Choroid plexus epithelial cell (primary cell): ENCODE data around the gene NRIP2.
"Not testable (repeated sequence)": the region's sequence is repeated elsewhere in the genome, so short reads cannot be mapped to it uniquely, and the experiment has no call there.

Source experiments
- DNase-seq: peaks from one replicate; pipeline ENCODE4 v3.0.0-alpha.2; 2010; ENCODE audit warnings: low read depth
- H3K4me3 ChIP-seq: 2 replicates; pipeline ENCODE4 v1.5.1; 2011; ENCODE audit warnings: low read depth, mild to moderate bottlenecking, control low read depth, low read length, moderate library complexity
- CTCF ChIP-seq: conservative IDR thresholded peaks from 2 replicates; pipeline ENCODE4 v1.5.1; 2011; ENCODE audit warnings: low read depth, mild to moderate bottlenecking, control low read depth, inconsistent platforms, low read length, moderate library complexity

NRIP2 gene, protein sequence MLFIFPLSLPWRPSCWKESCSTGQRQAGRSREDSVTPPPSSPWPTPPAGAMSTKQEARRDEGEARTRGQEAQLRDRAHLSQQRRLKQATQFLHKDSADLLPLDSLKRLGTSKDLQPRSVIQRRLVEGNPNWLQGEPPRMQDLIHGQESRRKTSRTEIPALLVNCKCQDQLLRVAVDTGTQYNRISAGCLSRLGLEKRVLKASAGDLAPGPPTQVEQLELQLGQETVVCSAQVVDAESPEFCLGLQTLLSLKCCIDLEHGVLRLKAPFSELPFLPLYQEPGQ

GRCh38 chr12:2834581-2835491 lies at the start of gene NRIP2:
NRIP2 (minus strand) TSS chr12:2835035; CDS start chr12:2834983, 52 bp downstream.
- peak within 1 kb of the TSS; percentile 36 for H3K4me3 ChIP-seq
- TF ChIP-seq CTCF: peak; percentile 43
- peak; percentile 74 for DNase-seq

DNA sequence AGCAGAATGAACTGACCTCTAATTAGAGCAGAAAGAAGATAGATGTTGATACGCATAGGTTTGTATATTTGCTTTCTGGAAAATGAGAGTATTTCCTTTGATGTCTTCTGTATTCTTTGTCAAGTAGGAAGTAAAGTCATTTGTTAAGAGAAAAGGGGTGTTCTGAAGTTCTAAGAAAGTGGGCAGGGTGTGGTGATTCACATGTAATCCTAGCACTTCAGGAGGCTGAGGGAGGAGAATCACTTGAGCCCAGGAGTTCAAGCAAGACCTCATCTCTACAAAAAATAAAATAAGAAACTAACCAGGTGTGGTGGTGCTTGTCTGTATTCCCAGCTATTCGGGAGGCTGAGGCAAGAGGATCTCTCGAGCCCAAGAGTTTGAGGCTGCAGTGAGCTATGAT lies 45.0 kb upstream of the NRIP2 start:
- no peak for TF ChIP-seq CTCF
- DNase-seq: no peak
- H3K4me3 ChIP-seq: no peak overlapping the region

GRCh38 chr12:2877953-2878732 lies 43.3 kb upstream of the NRIP2 start:
- DNase-seq: peak; percentile 67
- H3K4me3 ChIP-seq: peak overlapping the region; percentile 85
- TF ChIP-seq CTCF: peak; percentile 20

- peak; percentile 93 for DNase-seq
- peak within 1 kb of the TSS; percentile 85 for H3K4me3 ChIP-seq
- TF ChIP-seq CTCF: peak; percentile 18
These were observed 42.5 kb upstream of the NRIP2 start, which contains the start of the genes FOXM1 and RHNO1 for GRCh38 chr12:2877047-2877952. FOXM1 (minus strand) TSS chr12:2877174; CDS start chr12:2874478, 2,696 bp downstream. RHNO1 (plus strand) TSS chr12:2877223; CDS start chr12:2885367, 8,144 bp downstream.

DNA sequence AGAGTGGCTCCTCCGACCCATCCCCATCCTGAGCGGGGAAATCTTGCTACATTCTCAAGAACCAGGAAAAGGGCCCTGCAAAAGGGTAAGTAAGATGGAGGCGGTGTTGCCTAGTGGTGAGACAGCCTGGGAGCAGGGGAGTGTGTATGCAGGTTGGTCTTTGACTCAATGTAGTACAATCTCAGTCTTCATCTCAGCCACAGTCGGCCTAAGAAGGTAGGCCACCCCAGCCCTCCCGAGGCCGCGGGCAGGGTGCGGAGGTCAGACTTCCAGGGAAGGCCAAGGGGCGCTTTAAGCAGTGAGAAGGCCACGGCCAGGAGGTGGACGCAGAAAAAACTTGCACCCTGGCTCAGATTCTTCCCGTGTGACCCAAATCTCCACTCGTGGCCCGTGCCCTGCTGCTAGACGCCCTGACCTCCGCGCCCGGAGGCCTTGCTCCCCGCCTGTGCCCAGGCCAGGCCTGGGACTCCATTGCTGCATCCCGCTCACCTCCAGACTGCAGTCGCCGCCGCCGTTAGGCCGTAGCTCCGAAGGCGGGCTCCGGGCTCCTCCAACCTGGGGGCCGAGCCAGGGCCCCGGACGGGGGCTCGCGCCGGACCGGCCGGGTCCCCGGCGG lies 41.7 kb upstream of the NRIP2 start:
- peak overlapping the region; percentile 85 for H3K4me3 ChIP-seq
- no peak for TF ChIP-seq CTCF
- peak; percentile 20 for DNase-seq

DNA sequence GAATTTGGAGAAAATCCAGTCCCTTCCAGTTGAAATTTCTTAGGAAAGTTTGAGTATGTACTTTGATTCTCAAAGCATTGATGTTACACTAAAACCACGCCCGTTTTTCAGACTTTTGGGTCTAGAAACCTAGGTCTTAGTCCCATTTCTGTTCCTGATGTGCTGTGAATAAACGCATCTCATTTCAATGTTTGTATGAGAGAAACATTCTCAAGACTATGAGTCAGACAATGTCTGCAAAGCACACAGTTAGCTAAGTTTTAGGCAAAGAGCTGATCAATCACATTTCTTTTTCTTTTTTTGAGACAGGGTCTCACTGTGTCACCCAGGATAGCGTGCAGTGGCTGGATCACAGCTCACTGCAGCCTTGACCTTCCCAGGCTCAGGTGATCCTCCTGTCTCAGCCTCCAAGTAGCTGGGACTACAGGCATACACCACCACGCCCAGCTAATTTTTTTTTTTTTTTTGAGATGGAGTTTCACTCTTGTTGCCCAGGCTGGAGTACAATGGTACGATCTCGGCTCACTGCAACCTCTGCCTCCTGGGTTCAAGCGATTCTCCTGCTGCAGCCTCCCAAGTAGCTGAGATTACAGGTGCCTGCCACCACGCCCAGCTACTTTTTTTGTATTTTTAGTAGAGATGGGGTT lies 34.3 kb upstream of the NRIP2 start:
- H3K4me3 ChIP-seq: not testable (repeated sequence)
- DNase-seq: peak; percentile 62
